CD4-positive, alpha-beta memory T cell (primary cell): ENCODE results near the gene ERC2. TPM values are rescaled to one million over a fixed set of nuclear protein-coding genes. Genes with fewer than 3 reads are reported as not detected.

Experiments
- CTCF ChIA-PET: fragments of 350-600 bp; sonication (Branson Sonifier 250); formaldehyde crosslinking; loops from one replicate; lab custom pipeline; 2021; ENCODE audit warnings: inconsistent platforms; ENCODE audit not compliant: partially characterized antibody; lab: Charles Lee
- POLR2A ChIA-PET: fragments of 350-600 bp; sonication (Branson Sonifier 250); formaldehyde crosslinking; loops from one replicate; lab custom pipeline; 2021; ENCODE audit not compliant: partially characterized antibody; lab: Charles Lee
- DNase-seq, 5 donors: peaks; one replicate each; pipeline versions ENCODE4 v3.0.0 to v3.0.0-alpha.2; 2020 to 2022; ENCODE audit warnings: mixed read lengths in 1 of 5
- H3K27ac ChIP-seq: one replicate; pipeline ENCODE4 v1.7.0; 2013; ENCODE audit warnings: low read depth, low read length
- H3K27me3 ChIP-seq: 2 replicates; pipeline ENCODE4 v1.7.0; 2013; ENCODE audit warnings: mild to moderate bottlenecking, low read length, moderate library complexity; ENCODE audit not compliant: insufficient read depth
- H3K36me3 ChIP-seq: 2 replicates; pipeline ENCODE4 v1.7.0; 2013; ENCODE audit warnings: mild to moderate bottlenecking, low read length, moderate library complexity; ENCODE audit not compliant: insufficient read depth
- H3K4me1 ChIP-seq: 2 replicates; pipeline ENCODE4 v1.7.0; 2013; ENCODE audit warnings: mild to moderate bottlenecking, low read length, moderate library complexity; ENCODE audit not compliant: insufficient read depth
- H3K4me3 ChIP-seq, 2 donors: one replicate each; pipeline ENCODE4 v1.7.0; 2013; ENCODE audit warnings: low read length in 2 of 2, mild to moderate bottlenecking in 1 of 2
- H3K9me3 ChIP-seq, 2 donors: one replicate each; pipeline ENCODE4 v1.7.0; 2013; ENCODE audit warnings: low read length in 2 of 2, control low read depth in 1 of 2; ENCODE audit not compliant: control insufficient read depth in 1 of 2
- H3K27ac Mint-ChIP-seq, 7 donors: one replicate each; pipeline ENCODE4 v1.8.0; 2020 to 2021; ENCODE audit warnings: mixed read lengths in 7 of 7, mild to moderate bottlenecking in 6 of 7, inconsistent platforms in 3 of 7, moderate library complexity in 3 of 7
- H3K27me3 Mint-ChIP-seq, 2 donors: one replicate each; pipeline ENCODE4 v1.8.0; 2020 to 2021; ENCODE audit warnings: mixed read lengths in 2 of 2
- H3K36me3 Mint-ChIP-seq, 2 donors: one replicate each; pipeline ENCODE4 v1.8.0; 2020 to 2021; ENCODE audit warnings: mixed read lengths in 2 of 2, inconsistent platforms in 1 of 2, mild to moderate bottlenecking in 1 of 2
- H3K4me1 Mint-ChIP-seq, 4 donors: one replicate each; pipeline ENCODE4 v1.8.0; 2020 to 2021; ENCODE audit warnings: mixed read lengths in 4 of 4, mild to moderate bottlenecking in 1 of 4
- H3K4me3 Mint-ChIP-seq, 8 donors: one replicate each; pipeline ENCODE4 v1.8.0; 2020 to 2021; ENCODE audit warnings: mixed read lengths in 8 of 8, mild to moderate bottlenecking in 7 of 8, moderate library complexity in 6 of 8, inconsistent platforms in 3 of 8
- H3K9me3 Mint-ChIP-seq, 8 donors: one replicate each; pipeline ENCODE4 v1.8.0; 2020 to 2021; ENCODE audit warnings: mixed read lengths in 8 of 8, mild to moderate bottlenecking in 5 of 8, inconsistent platforms in 3 of 8, moderate library complexity in 1 of 8
- intact Hi-C: fragments of 100-400 bp; cut with micrococcal nuclease; formaldehyde crosslinking; loops from one replicate; pipeline ENCODE4 v1.15.1; 2023
- polyA plus RNA-seq, 2 donors: library from polyadenylated mRNA; unstranded; fragments of 300-500 nt; fragmentation: Illumina TruSeq; gene quantifications; one replicate each; pipeline ENCODE4 v1.2.3, GENCODE V29; 2021
- total RNA-seq, 2 experiments: library from RNA; stranded (reverse); gene quantifications; one replicate each; pipeline ENCODE4 v1.2.3, GENCODE V29; 2021

The ERC2 gene
- total and polyA plus RNA-seq, 4 experiments from 2014 or later: not detected

DNA sequence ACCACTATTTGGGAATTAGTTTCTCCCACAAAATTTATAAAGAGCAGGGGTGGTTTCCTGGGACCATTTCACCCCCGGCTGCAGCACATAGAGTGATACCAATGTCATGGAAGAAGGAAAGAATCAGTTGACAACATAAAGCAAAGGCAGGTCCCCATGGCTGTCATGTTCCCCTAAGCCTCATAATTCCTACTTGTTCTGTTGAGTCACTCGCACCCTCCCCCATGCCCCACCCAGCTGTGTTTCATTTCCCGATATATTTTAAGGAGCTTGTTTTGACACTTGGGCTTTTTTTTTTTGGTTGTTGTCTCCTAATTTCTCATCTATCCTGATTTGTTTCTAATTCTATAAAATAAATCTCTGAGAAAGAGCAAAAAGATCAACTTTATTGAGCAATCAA, 24.9 kb downstream of the ERC2 start:
- Mint-ChIP-seq H3K27ac (no peak overlapping the region), H3K27me3 (peaks cover 14 to 15% of the 10 kb centered on the region in 2 donors), H3K9me3 (peaks cover 0 to 8% (median 4%) of the 10 kb centered on the region in 8 donors), H3K36me3 (no peaks in the 10 kb centered on the region), H3K4me1 (peaks cover 0 to 1% (median 0%) of the 10 kb centered on the region in 4 donors), H3K4me3 (no peak overlapping the region)
- CTCF ChIA-PET: no interaction called here
- Histone ChIP-seq H3K36me3 (no peaks in the 10 kb centered on the region), H3K9me3 (no peaks in the 10 kb centered on the region), H3K27ac (no peak overlapping the region), H3K27me3 (no peaks in the 10 kb centered on the region), H3K4me3 (no peak overlapping the region), H3K4me1 (no peaks in the 10 kb centered on the region)
- intact Hi-C loops: no loop called here
- DNase-seq: no peak
- POLR2A ChIA-PET: no interaction called here

DNA sequence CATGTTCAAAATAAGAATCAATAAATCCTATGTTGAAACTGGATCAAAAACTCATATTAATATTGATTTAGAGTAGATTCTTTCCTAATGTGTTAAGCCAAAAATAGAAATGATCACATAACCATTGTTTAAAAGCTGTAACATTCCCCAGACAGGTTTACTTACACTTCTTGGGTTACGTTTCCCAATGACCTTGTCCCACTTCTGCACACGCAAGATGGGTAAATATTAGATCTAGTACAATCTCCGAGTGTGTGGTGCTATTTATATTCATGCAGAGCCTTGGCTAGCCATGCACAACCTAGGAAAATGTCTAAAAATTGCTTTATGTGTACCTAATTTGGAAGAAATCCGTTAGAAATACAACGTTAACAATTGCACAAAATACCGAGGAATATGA, 39.6 kb downstream of the ERC2 start:
- intact Hi-C loops: no loop called here
- Mint-ChIP-seq H3K9me3 (peaks cover 0 to 8% (median 3%) of the 10 kb centered on the region in 8 donors), H3K4me3 (no peak overlapping the region), H3K27me3 (peaks cover 16 to 17% of the 10 kb centered on the region in 2 donors), H3K27ac (no peak overlapping the region), H3K36me3 (no peaks in the 10 kb centered on the region), H3K4me1 (peaks cover 0 to 2% (median 0%) of the 10 kb centered on the region in 4 donors)
- Histone ChIP-seq H3K9me3 (no peaks in the 10 kb centered on the region), H3K27me3 (no peaks in the 10 kb centered on the region), H3K4me1 (no peaks in the 10 kb centered on the region), H3K36me3 (no peaks in the 10 kb centered on the region), H3K4me3 (no peak overlapping the region), H3K27ac (no peak overlapping the region)
- POLR2A ChIA-PET: no interaction called here
- CTCF ChIA-PET: no interaction called here
- no peak for DNase-seq

DNA sequence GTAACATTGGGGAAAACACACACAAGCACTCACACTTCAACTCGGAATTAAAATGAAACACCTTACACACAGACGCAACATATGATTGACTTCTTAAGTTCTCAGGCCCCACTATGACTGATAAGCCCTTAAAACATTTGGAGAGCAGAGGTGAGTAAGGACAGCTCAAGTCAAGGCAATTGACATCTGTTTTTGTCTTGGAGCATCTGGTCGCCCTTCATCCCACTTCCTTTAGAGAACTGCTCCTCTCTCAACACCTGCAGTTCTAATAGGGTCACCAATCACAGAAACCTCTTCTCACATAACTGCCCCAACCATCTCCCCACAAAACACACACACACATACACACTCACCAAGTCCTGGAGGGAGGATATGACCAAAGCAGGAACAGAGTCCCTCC, 43.4 kb downstream of the ERC2 start:
- H3K4me3 ChIP-seq: no peak overlapping the region
- Mint-ChIP-seq H3K36me3 (no peaks in the 10 kb centered on the region), H3K27ac (no peak overlapping the region), H3K9me3 (peaks cover 0 to 2% (median 0%) of the 10 kb centered on the region in 8 donors), H3K4me3 (no peak overlapping the region), H3K27me3 (peaks cover 8 to 13% of the 10 kb centered on the region in 2 donors), H3K4me1 (peaks cover 0 to 5% (median 0%) of the 10 kb centered on the region in 4 donors)
- H3K9me3 ChIP-seq: no peaks in the 10 kb centered on the region
- intact Hi-C loops: no loop called here
- no peaks in the 10 kb centered on the region for H3K27me3 ChIP-seq
- H3K36me3 ChIP-seq: no peaks in the 10 kb centered on the region
- no peak for DNase-seq
- no peaks in the 10 kb centered on the region for H3K4me1 ChIP-seq
- CTCF ChIA-PET: no interaction called here
- POLR2A ChIA-PET: no interaction called here
- no peak overlapping the region for H3K27ac ChIP-seq

DNA sequence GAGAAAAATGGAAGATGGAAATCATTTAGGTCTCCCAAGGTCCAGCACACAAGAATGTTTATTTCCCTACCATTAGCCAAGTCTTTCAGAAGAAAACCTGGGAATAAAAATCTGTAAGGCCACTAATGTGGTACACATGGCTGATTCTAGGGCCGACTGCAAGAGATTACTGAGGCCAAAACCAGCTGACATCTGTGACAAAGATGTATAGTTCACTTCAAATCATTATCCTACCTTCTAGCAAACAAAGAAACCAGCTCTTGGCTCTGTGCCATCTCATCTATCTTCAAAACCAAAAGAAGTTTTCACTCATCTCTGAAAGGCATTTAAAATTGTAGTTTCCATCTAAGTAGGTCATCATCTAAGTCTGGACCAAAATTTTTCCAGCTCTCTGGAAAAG, 43.9 kb downstream of the ERC2 start:
- no peak overlapping the region for H3K4me3 Mint-ChIP-seq
- CTCF ChIA-PET: no interaction called here
- H3K27ac ChIP-seq: no peak overlapping the region
- H3K36me3 Mint-ChIP-seq: no peaks in the 10 kb centered on the region
- no peak overlapping the region for H3K27ac Mint-ChIP-seq
- intact Hi-C loops: no loop called here
- POLR2A ChIA-PET: interaction anchor here (0.6 kb wide), 1 partner anchor 20 kb away, joined by 3 read pairs; no protein-coding TSS in a partner anchor
- H3K4me3 ChIP-seq: no peak overlapping the region
- peaks cover 8 to 15% of the 10 kb centered on the region in 2 donors for H3K27me3 Mint-ChIP-seq
- DNase-seq: no peak
- H3K4me1 ChIP-seq: no peaks in the 10 kb centered on the region
- H3K9me3 Mint-ChIP-seq: peaks cover 0 to 2% (median 0%) of the 10 kb centered on the region in 8 donors
- no peaks in the 10 kb centered on the region for H3K9me3 ChIP-seq
- no peaks in the 10 kb centered on the region for H3K27me3 ChIP-seq
- H3K36me3 ChIP-seq: no peaks in the 10 kb centered on the region
- H3K4me1 Mint-ChIP-seq: peaks cover 0 to 5% (median 0%) of the 10 kb centered on the region in 4 donors

DNA sequence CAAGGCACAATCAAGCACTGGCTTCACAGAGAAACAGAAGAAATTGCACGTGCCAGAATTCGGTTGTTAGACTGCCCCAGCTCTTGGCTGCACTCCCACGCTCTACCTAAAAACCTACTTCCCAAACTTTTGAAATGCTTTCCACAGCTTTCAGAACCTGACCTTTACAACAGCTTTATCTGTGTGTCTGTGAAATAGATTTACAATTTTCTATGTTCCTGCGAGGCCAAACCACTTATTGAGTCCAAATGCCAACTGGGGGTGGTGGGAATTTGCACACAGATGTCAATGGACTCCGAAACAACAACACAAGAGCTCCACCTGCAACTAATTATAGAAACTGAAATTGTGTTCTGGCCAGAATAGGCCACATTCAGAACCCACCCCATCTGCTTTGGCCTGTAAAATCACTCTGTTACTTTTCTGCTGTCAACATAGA, 44.6 kb downstream of the ERC2 start:
- Mint-ChIP-seq H3K9me3 (peaks cover 0 to 2% (median 0%) of the 10 kb centered on the region in 8 donors), H3K36me3 (no peaks in the 10 kb centered on the region), H3K27me3 (peaks cover 8 to 12% of the 10 kb centered on the region in 2 donors), H3K4me1 (peaks cover 0 to 5% (median 0%) of the 10 kb centered on the region in 4 donors), H3K27ac (no peak overlapping the region), H3K4me3 (no peak overlapping the region)
- ChIA-PET POLR2A (interaction anchor here (0.6 kb wide), 2 partner anchors 19 to 94 kb away, joined by 3 read pairs; no protein-coding TSS in a partner anchor), CTCF (no interaction called here)
- no peak overlapping the region for H3K27ac ChIP-seq
- no peaks in the 10 kb centered on the region for H3K27me3 ChIP-seq
- no peaks in the 10 kb centered on the region for H3K36me3 ChIP-seq
- no peak for DNase-seq
- H3K9me3 ChIP-seq: no peaks in the 10 kb centered on the region
- intact Hi-C loops: no loop called here
- no peak overlapping the region for H3K4me3 ChIP-seq
- H3K4me1 ChIP-seq: no peaks in the 10 kb centered on the region

DNA sequence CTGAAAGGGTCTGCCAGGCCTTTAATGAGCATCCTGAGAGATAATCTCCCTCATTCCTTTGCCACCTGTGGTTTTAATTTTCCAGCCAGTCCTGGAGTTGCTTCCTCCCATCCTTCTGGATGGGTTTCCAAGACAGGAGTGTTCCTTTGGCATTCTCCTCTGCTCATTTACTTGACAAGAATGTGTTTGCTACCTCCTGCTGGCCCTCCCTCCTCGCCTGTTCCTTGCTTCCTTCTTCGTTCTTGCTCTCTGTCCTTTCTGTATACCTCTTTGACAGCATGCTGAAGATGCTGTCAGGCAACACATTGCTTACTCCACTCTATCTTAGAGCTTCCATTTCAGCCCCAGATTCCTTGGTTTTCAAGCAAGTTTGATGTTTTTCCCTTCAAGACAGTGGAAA, 46.0 kb downstream of the ERC2 start:
- peaks cover 0 to 5% (median 0%) of the 10 kb centered on the region in 4 donors for H3K4me1 Mint-ChIP-seq
- POLR2A ChIA-PET: no interaction called here
- no peaks in the 10 kb centered on the region for H3K36me3 ChIP-seq
- no peak overlapping the region for H3K4me3 ChIP-seq
- no peaks in the 10 kb centered on the region for H3K4me1 ChIP-seq
- intact Hi-C loops: no loop called here
- peaks cover 0 to 2% (median 0%) of the 10 kb centered on the region in 8 donors for H3K9me3 Mint-ChIP-seq
- H3K27ac ChIP-seq: no peak overlapping the region
- H3K27ac Mint-ChIP-seq: no peak overlapping the region
- CTCF ChIA-PET: no interaction called here
- H3K27me3 Mint-ChIP-seq: peaks cover 7 to 12% of the 10 kb centered on the region in 2 donors
- no peaks in the 10 kb centered on the region for H3K36me3 Mint-ChIP-seq
- no peaks in the 10 kb centered on the region for H3K27me3 ChIP-seq
- H3K9me3 ChIP-seq: no peaks in the 10 kb centered on the region
- DNase-seq: no peak
- no peak overlapping the region for H3K4me3 Mint-ChIP-seq

DNA sequence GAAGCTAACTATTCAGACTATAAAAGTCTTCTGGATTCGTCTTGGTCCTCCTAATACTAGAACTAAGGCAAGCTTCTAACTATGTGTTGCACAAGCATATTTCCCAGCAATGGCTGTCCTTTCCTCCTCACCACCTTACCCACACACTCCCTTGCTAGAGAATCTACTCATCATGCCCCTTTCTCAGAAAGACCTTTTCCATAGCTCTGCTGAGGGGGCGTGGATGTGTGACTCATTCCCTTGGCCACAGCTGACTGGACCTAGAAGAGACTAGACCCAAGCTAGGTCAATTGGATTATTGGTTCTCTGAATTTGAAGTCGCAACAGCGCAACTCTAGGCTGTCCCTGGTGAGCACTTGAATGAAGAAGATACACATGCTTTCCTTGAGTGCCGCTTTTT, 47.1 kb downstream of the ERC2 start:
- peaks cover 0 to 5% (median 0%) of the 10 kb centered on the region in 4 donors for H3K4me1 Mint-ChIP-seq
- Histone ChIP-seq H3K4me1 (no peaks in the 10 kb centered on the region), H3K4me3 (no peak overlapping the region), H3K36me3 (no peaks in the 10 kb centered on the region), H3K9me3 (no peaks in the 10 kb centered on the region), H3K27me3 (no peaks in the 10 kb centered on the region), H3K27ac (no peak overlapping the region)
- H3K9me3 Mint-ChIP-seq: peaks cover 0 to 2% (median 0%) of the 10 kb centered on the region in 8 donors
- ChIA-PET POLR2A (no interaction called here), CTCF (no interaction called here)
- no peaks in the 10 kb centered on the region for H3K36me3 Mint-ChIP-seq
- no peak overlapping the region for H3K4me3 Mint-ChIP-seq
- intact Hi-C loops: no loop called here
- H3K27me3 Mint-ChIP-seq: peaks cover 7 to 13% of the 10 kb centered on the region in 2 donors
- no peak overlapping the region for H3K27ac Mint-ChIP-seq
- no peak for DNase-seq
